ENCODE results near the gene CDC25B.

- TF ChIP-seq POLR2A (IDR thresholded peaks at IDR 0.05; ENCODE audit: low read depth, low read length): no peak
- TF ChIP-seq TAF1 (IDR thresholded peaks at IDR 0.05; ENCODE audit: borderline replicate concordance, low read depth, low read length): no peak
Observed at GRCh38 chr20:3800256-3800877, 4.3 kb downstream of the CDC25B start.
